Stimulated activated CD8-positive, alpha-beta memory T cell treated with anti-CD3 and anti-CD28 coated beads, Interleukin-4, amount 100 ng/mL, for 24 hours (primary cell): ENCODE results near the gene ARHGAP9.
"Not testable (repeated sequence)": the region's sequence is repeated elsewhere in the genome, so short reads cannot be mapped to it uniquely, and the experiment has no call there.

ENCODE experiments used
- DNase-seq: peaks from one replicate; pipeline ENCODE4 v3.0.0-alpha.2; 2020; ENCODE audit warnings: low read depth

Gene ARHGAP9

DNA sequence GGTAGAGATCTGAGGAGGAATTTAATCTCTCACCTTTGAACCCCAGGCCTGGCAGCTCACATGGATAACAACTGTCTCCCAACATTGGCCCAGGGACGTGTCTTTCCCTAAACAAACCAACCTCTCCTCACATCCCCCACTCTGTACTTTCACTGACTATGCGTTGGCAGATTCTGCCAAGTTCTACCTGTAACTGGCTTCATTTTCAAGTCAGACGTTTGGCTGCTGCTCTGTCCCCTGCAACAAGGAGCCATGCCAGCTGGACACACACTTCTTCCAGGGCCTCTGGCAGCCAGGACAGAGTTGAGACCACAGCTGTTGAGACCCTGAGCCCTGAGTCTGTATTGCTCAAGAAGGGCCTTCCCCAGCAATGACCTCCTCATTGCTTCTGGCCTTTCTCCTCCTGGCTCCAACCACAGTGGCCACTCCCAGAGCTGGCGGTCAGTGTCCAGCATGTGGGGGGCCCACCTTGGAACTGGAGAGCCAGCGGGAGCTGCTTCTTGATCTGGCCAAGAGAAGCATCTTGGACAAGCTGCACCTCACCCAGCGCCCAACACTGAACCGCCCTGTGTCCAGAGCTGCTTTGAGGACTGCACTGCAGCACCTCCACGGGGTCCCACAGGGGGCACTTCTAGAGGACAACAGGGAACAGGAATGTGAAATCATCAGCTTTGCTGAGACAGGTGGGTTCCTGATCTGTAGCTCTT, 45.0 kb downstream of the ARHGAP9 start, which contains the start of gene INHBC:
Gene INHBC, plus strand, starts transcription at position 268 of the 707 bp plus-strand sequence. Its CDS starts 103 bp downstream, at position 371.
- DNase-seq, result no peak

DNA sequence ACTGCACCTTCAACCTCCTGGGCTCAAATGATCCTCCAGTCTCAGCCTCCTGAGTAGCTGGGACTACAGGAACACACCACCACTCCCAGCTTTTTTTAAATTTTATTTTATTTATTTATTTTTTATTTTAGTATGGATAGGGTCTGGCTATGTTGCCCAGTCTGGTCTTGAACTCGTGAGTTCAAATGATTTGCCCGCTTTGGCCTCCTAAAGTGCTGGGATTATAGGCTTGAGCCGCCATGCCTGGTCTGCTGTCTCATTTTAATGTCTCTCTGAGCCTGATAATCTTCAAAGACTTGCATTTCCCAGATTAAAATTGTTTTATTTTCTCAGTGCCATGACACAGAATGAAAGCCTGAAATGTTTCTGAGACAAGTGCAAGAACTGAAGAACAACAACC, 46.3 kb downstream of the ARHGAP9 start:
- no peak for DNase-seq

DNA sequence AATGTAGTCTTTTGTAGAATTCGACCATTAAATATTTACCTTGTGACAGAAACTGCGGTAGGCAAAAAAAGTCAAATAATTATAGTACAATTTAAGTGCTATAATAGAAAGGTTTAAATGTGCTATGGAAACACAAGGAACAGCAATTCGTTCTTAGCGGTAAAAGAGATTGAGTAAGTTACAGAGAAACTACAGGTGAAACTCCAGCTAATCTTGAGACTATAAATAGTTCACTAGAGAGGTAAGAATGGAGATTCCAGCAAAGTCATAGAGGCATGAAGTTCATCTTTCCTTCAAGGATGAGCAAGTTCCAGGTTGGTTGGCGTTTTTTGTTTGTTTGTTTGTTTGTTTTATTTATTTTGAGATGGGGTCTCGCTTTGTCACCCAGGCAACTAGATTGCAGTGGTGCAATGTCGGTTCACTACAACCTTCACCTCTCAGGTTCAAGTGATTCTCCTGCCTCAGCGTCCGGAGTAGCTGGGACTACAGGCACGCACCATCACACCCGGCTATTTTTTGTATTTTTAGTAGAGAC, 47.9 kb downstream of the ARHGAP9 start:
- no peak for DNase-seq

DNA sequence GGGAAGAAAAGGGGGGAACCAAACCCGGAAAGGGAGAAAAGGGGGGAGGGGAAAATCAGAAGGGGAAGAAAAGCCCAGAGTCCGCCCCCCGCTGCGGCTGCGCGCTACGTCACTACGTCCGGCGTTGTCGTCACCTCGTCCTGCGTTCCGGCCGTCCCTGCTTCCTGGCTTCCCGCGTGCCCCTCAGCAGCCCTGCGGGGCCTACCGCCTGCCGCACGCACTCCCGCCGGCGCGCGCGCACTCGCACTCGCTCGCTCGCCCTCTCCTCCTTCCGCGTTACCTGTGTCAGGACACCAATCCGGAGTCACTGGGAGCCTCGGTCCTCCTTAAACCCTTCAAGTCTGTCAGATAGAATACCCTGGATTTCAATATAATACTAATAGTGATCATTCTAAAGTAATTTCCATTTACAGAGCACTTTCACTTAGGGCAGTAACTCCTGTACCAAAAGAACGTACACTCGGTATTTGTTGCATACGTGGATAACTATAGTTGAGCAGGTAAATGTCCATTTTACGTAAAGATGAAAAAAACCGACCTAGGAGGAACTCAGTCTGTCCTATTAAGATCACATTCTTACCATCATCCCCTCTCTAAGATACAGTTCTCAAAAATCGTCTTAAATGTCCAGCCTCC, 48.6 kb downstream of the ARHGAP9 start, which contains the start of gene R3HDM2:
Gene R3HDM2, minus strand, starts transcription at position 113 of the 636 bp plus-strand sequence. CDS start 120,615 bp downstream, outside the sequence.
- peak; percentile 93 for DNase-seq

DNA sequence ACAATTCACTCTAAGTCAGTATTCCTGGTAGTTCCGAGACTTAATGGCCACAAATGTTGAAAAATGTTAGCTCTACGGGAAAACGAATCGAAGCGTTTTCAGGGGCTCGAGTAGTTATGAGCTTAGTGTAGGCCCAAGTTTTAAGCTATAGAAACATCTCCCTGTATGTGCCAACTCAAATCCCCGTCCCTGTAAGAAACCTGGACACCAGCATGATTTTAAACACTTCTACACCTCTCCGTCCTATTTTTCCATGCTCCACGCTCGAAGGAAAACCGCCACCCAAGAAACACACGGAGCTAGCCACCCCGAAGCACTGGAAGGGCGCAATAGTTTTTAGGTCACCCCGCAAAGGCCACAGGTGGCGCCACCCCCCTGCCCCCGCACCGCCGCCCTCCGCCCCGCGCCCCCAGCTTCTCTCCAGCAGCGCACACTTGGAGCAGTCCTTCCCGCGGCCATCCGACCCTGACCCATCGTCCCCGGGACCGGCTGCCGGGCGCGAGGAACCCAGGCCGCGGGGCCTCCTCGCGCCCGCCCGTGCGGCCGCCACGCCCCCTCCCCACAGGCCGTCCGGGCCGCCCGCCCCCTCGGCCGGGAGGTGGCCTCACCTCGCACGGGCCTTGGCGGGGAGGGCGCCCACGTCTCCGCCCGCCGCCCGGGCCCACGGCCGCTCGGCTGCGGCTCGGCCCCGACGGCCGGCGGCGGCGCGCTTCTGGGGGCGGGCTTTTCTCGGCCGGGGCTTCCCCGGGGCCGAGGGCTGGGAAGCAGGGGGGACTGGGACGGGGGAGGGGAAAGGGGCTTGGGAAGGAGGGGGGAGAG, 49.3 kb downstream of the ARHGAP9 start:
- DNase-seq, result peak; percentile 36

DNA sequence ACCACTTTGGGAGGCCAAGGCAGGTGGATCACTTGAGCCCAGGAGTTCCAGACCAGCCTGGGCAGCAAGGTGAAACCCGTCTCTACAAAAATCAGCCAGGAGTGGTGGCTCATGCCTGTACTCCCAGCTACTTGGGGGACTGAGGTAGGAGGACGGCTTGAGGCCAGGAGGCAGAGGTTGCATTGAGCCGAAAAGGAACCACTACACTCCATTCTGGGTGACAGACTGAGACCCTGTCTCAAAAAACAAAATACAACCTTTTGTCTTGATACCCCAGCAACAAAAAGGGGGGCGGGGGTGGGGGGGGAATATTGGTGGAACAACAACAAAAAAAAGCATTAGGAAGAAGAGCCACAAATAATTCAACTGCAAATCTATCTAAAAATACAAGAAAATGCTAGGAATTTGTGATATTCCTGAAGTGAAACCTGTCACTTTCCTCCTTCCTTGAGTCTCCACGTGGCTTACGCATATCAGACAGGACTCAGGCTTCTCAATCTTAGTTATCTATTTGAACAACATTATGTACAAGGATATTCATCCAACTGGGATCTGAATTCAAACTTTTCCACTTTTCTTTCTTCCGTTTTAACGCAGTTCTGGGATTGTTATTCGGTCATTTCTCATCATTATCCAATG, 50.1 kb downstream of the ARHGAP9 start:
- no peak for DNase-seq

DNA sequence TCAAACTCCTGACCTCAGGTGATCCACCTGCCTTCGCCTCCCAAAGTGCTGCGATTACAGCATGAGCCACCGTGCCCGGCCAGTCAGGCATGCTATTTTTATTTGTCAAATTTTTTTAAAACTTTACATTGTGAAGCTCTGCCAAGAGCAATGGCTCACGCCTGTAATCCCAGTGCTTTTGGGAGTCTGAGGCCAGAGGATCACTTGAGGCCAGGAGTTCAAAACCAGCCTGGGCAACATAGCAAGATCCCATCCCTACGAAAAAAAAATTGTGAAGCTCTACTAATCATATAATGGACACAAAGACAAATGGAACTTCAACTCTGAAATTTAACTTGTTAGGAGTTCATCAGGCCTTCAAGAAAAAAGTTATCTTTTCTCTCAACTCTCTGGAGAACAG, 50.7 kb downstream of the ARHGAP9 start:
- no peak for DNase-seq

DNA sequence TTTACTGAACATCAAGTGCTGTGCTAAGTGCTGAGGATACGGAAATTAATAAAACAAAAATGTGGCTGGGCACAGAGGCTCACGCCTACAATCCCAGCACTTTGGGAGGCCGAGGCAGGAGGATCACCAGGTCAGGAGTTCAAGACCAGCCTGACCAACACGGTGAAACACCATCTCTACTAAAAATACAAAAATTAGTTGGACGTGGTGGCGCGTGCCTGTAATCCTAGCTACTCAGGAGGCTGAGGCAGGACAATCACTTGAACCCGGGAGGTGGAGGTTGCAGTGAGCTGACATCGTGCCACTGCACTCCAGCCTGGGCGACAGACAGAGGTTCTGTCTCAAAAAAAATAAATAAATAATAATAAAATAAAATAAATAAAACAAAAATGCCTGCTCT, 52.7 kb downstream of the ARHGAP9 start:
- not testable (repeated sequence) for DNase-seq
